Measurements from ENCODE around the gene CCDC88B.
A peak's percentile ranks its signal among the peaks of the same experiment; 100 is the strongest.

CCDC88B gene

DNA sequence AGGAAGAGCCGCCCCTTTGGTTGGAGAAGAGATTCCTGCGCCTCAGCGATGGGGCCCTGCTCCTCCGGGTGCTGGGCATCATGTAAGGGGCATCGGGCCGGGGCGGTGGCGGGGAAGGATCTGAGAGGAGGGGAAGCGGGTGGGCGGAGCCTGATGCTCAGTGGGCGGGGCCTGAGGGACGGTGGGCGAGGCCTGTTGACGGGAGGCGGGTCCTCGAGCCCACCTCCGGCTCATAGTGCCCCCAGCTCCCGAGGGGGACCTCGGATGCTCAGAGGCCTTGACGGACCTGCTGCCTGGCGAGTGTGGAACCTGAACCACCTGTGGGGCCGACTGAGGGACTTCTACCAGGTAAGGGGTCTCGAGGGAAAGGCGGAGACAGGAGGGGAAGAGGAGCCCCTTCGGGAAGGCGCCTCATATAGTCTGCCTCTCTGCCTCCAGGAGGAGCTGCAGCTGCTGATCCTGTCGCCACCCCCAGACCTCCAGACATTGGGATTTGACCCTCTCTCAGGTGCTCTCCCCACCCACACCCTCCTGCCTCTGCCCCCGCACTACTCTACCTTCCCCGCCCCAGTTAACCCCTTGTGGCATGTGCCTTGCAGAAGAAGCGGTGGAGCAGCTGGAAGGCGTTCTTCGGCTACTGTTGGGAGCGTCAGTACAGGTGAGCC is 799 bp downstream of the CCDC88B start:
- Histone ChIP-seq H3K4me2 (ENCODE audit: insufficient read depth, low read length) (no peak overlapping the region), H3K4me3 (ENCODE audit: low read depth in 1 of 2, low read length in 2 of 2) (no peak overlapping the region), H3K9ac (ENCODE audit: low read depth, low read length) (no peak overlapping the region), H3K36me3 (ENCODE audit: insufficient read depth, low read length) (no peaks in the 10 kb centered on the region), H3K27me3 (ENCODE audit: insufficient read depth, low read length, poor library complexity) (no peaks in the 10 kb centered on the region), H3K79me2 (ENCODE audit: insufficient read depth, low read length) (no peaks in the 10 kb centered on the region), H3K9me3 (ENCODE audit: insufficient read depth, low read length, severe bottlenecking) (no peaks in the 10 kb centered on the region), H4K20me1 (ENCODE audit: insufficient read depth, low read length) (no peaks in the 10 kb centered on the region; the same call in 1 of the 2 replicates), H3K4me1 (ENCODE audit: insufficient read depth, low read length) (peaks cover 11% of the 10 kb centered on the region), H2AFZ (ENCODE audit: low read depth, low read length) (no peak overlapping the region), H3K27ac (ENCODE audit: low read length) (no peak overlapping the region)
- no peak for TF ChIP-seq EZH2 (IDR thresholded peaks at IDR 0.05; ENCODE audit: borderline replicate concordance, low read depth, low read length, severe bottlenecking)
- TF ChIP-seq, protein P1, sequence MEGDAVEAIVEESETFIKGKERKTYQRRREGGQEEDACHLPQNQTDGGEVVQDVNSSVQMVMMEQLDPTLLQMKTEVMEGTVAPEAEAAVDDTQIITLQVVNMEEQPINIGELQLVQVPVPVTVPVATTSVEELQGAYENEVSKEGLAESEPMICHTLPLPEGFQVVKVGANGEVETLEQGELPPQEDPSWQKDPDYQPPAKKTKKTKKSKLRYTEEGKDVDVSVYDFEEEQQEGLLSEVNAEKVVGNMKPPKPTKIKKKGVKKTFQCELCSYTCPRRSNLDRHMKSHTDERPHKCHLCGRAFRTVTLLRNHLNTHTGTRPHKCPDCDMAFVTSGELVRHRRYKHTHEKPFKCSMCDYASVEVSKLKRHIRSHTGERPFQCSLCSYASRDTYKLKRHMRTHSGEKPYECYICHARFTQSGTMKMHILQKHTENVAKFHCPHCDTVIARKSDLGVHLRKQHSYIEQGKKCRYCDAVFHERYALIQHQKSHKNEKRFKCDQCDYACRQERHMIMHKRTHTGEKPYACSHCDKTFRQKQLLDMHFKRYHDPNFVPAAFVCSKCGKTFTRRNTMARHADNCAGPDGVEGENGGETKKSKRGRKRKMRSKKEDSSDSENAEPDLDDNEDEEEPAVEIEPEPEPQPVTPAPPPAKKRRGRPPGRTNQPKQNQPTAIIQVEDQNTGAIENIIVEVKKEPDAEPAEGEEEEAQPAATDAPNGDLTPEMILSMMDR (IDR thresholded peaks at IDR 0.05; ENCODE audit: borderline replicate concordance, extremely low read depth, low read length, poor library complexity, severe bottlenecking): no peak
- DNase-seq: peak; percentile 47
- peak; percentile 41; the same call in 2 of the 3 replicates for ATAC-seq (ENCODE audit: insufficient read depth, low read depth)

- Histone ChIP-seq H3K79me2 (ENCODE audit: insufficient read depth, low read length) (no peaks in the 10 kb centered on the region), H4K20me1 (ENCODE audit: insufficient read depth, low read length) (no peaks in the 10 kb centered on the region; the same call in 1 of the 2 replicates), H3K9ac (ENCODE audit: low read depth, low read length) (no peak overlapping the region), H3K4me2 (ENCODE audit: insufficient read depth, low read length) (no peak overlapping the region), H3K4me3 (ENCODE audit: low read depth in 1 of 2, low read length in 2 of 2) (no peak overlapping the region), H3K27ac (ENCODE audit: low read length) (no peak overlapping the region), H3K36me3 (ENCODE audit: insufficient read depth, low read length) (no peaks in the 10 kb centered on the region), H3K4me1 (ENCODE audit: insufficient read depth, low read length) (peaks cover 11% of the 10 kb centered on the region), H3K9me3 (ENCODE audit: insufficient read depth, low read length, severe bottlenecking) (no peaks in the 10 kb centered on the region), H3K27me3 (ENCODE audit: insufficient read depth, low read length, poor library complexity) (no peaks in the 10 kb centered on the region), H2AFZ (ENCODE audit: low read depth, low read length) (no peak overlapping the region)
- ATAC-seq (ENCODE audit: insufficient read depth, low read depth): no peak
- TF ChIP-seq, protein P1 (IDR thresholded peaks at IDR 0.05; ENCODE audit: borderline replicate concordance, extremely low read depth, low read length, poor library complexity, severe bottlenecking): no peak
- TF ChIP-seq EZH2 (IDR thresholded peaks at IDR 0.05; ENCODE audit: borderline replicate concordance, low read depth, low read length, severe bottlenecking): no peak
- DNase-seq: no peak
Measured at GRCh38 chr11:64341429-64341828, 1.4 kb downstream of the CCDC88B start.

DNA sequence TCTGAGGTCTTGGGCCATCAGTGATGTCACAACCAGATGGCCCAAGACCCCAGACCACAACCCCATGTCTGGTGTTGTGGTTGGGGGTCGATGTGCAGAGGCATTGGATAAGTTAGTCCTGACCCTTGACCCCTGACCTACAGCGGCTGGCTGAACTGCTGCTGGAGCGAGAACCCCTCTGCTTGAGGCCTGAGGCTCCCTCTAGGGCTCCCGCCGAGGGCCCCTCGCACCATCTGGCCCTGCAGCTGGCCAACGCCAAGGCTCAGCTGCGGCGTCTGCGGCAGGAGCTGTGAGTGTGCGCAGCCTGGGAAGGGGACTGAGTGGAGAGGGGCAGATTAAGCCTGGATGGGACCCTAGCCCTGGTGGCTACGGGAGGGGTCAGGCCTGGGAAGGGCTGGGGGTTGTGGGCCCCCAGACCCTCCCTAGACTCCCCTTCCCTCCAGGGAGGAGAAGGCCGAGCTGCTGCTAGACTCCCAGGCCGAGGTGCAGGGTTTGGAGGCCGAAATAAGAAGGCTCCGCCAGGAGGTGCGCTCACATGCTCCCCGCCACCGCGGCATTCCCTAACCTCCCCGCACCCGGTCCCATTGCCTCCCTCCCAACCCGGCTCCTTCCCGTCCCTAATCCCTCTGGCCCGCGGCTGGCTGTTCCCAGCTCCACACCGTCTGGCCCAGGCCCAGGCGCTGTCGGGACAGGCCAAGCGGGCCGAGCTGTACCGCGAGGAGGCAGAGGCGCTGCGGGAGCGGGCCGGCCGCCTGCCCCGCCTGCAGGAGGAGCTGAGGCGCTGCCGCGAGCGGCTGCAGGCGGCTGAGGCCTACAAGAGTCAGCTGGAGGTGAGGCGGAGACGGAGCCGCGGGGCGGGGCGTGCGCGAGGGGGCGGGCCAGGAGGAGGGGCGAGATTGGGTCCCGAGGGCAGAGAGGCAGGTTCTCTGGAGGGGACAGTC is 2.1 kb downstream of the CCDC88B start:
- no peak overlapping the region for H3K9ac ChIP-seq (ENCODE audit: low read depth, low read length)
- ATAC-seq (ENCODE audit: insufficient read depth, low read depth): no peak

More for the DNA sequence above, 2.1 kb downstream of the CCDC88B start:
- TF ChIP-seq EZH2 (IDR thresholded peaks at IDR 0.05; ENCODE audit: borderline replicate concordance, low read depth, low read length, severe bottlenecking): no peak
- TF ChIP-seq, protein P1 (IDR thresholded peaks at IDR 0.05; ENCODE audit: borderline replicate concordance, extremely low read depth, low read length, poor library complexity, severe bottlenecking): no peak
- H4K20me1 ChIP-seq (ENCODE audit: insufficient read depth, low read length): no peaks in the 10 kb centered on the region; the same call in 1 of the 2 replicates
- no peaks in the 10 kb centered on the region for H3K36me3 ChIP-seq (ENCODE audit: insufficient read depth, low read length)
- no peaks in the 10 kb centered on the region for H3K27me3 ChIP-seq (ENCODE audit: insufficient read depth, low read length, poor library complexity)
- H3K9me3 ChIP-seq (ENCODE audit: insufficient read depth, low read length, severe bottlenecking): no peaks in the 10 kb centered on the region
- no peak overlapping the region for H3K27ac ChIP-seq (ENCODE audit: low read length)
- peaks cover 11% of the 10 kb centered on the region for H3K4me1 ChIP-seq (ENCODE audit: insufficient read depth, low read length)
- no peak for DNase-seq
- no peak overlapping the region for H3K4me3 ChIP-seq (ENCODE audit: low read depth in 1 of 2, low read length in 2 of 2)
- H3K4me2 ChIP-seq (ENCODE audit: insufficient read depth, low read length): no peak overlapping the region
- H2AFZ ChIP-seq (ENCODE audit: low read depth, low read length): no peak overlapping the region
- no peaks in the 10 kb centered on the region for H3K79me2 ChIP-seq (ENCODE audit: insufficient read depth, low read length)

Data from DND-41 (cell line).